Activated CD8-positive, alpha-beta memory T cell treated with anti-CD3 and anti-CD28 coated beads, Interleukin-2, amount 50 U/mL, for 24 hours (primary cell): ENCODE measurements around the gene CERS1.

Experiments
- DNase-seq: peaks from one replicate; pipeline ENCODE4 v3.0.0-alpha.2; 2020; ENCODE audit errors: extremely low read depth

The CERS1 gene

DNA sequence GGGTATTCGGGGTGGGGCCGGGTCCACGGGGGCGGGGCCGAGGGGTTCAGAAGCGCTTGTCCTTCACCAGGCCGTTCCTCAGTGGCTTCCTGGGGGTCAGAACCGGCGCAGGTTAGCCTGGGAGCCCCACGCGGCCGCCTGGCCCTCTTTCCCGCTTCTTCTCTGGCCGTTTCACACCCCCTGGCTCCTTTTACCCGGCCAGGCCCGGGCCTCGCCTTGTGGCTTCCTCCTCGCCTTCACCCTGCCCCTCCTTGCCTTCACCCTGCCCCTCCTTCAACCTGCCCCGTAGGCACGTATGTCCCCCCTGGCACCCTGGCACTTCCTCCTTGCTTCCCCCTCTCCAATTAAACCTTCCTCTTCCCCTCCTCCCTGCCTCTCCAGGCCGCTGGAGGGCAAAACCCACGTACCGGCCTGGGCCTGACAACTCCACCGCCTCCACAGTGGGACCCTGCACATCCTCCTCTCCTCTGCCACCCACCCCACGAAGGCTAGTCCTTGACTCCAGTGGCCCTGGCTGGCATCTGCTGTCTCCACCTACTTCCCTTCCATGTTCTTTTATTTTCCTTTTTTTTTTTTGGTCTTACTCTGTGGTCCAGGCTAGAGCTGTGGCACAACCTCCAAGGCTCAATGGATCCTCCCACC lies 25.3 kb downstream of the CERS1 start:
- no peak for DNase-seq

DNA sequence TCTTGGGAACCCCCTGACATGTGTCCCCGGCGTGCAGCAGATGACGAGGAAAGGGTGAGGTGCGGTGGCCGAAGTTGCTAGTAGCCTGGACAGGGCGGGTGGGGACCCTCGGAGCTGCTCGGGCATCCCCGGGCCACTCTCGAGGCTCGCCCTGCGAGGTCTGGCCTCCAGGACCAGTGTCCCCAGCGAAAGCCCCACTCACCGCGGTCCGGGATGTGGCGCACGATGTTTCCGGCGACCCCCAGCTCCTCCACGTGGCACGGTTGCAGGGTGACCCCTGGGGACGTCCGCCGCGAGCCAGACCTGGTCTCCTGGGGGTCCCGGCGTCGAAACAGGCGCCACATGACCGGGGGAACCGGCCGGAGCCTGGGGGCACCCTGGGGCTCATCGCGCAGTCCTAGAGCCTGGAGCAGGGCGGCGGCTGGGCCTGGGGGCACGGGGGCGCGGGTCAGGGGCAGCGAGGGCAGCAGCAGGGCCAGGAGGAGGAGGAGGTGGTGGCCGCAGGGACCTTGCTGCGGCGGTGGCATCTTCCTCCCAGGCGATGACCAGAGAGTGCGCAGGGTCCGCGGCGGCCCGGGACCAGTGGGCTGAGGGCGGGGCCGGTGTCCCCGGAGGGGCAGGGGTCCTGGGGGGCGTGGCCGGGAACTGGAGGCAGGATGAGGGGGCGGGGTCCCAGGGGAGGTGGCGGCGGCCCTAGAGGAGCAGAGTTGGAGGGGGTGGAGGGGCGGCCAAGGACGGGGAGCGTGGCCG lies 26.0 kb downstream of the CERS1 start:
- DNase-seq, result no peak

DNA sequence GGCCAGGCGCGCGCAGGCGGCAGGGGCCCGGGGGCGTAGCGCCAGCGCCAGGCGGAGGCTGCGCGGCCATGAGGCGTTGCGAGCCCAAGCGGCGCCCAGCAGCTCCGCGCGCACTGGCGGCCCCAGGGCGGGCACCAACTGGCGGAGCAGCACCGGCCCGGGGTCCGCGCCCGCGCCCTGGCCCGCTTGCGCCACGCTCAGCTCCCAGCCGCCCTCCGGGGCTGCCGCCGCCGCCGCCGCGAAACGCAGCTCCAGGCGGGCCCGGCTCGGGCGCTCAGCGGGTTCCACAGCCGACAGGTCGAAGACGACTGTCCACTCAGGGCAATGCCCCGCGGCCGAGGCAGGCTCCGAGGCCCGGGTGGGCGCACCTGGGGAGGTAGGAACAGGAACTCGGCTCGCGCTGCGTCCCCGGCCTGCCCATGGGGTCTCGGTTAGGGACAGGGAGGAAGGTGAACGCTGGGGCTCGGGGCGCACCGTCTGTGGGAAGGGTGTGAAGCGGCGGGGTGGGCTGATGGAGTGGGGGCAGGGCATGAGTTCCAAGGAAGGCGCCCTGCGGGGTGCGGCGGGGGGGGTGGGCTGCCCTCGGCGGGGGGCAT lies 26.8 kb downstream of the CERS1 start:
- no peak for DNase-seq

DNA sequence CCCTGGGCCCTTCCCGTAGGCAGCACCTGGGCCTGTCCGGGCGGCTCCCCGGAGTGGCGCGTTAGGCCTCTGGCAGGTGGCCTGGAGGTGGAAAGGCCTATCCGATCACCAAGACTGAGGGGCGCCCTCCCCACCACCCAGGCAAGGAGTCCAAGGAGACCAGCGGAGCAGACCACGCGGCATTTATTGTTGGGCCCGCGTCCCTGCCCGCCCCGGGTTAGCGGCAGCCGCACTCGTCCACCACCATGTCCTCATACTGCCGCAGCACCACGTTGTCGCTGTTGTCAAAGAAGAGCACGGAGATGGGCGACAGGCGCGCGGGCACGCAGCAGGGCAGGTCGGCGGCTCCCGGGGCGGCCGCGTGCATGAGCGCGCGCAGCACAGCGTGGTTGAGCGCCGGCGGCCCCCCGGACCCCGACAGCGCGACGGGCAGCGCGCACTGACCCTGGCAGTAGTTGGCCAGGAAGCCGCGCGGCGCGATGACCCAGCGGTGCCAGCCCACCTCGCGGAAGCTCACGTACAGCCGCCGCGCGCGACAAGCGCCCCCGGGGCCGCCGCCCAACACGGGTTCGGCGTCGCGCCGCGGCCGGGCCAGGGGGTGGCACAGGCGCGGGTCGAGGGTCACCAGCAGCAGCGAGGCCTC lies 27.5 kb downstream of the CERS1 start:
- DNase-seq, result no peak

DNA sequence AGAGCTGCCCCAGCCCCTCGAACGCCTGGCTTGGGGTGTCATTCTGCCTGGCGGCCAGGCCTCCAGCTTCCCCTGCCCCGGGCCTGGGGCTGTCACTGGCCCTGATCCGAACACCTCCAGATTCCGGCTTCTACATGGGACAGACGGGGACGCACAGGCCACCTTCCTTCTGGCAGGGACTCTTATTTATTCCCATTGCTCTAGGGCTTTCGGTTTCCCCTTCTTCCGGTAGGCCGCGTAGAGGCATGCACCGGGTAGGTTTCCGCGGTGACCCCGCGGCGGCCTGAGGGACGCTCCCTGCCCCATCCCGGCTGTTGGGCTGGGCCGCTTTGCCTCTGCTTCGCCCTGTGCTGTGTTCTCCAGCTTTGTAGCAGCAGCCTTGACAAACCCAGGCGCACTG lies 28.2 kb downstream of the CERS1 start:
- no peak for DNase-seq

DNA sequence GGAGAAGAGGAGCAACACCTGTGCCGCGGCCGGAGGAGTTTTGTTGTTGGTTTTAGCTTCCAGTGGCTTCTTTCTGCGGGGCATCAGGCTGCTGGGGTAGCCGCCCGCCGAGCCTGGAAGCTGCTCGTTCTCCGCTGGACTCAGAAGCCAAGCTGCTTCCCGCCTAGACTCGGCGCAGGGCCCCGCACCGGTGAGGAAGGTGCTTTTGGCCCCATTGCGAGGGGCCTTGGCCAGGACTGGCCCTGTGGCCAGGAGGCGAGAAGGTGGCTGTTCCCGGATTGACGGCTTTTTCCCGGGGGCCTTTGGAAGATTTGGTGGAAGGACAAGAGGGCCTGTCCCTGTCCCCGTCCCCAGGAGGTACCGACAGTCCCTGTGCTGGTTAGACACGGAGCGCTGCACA lies 28.8 kb downstream of the CERS1 start:
- no peak for DNase-seq

DNA sequence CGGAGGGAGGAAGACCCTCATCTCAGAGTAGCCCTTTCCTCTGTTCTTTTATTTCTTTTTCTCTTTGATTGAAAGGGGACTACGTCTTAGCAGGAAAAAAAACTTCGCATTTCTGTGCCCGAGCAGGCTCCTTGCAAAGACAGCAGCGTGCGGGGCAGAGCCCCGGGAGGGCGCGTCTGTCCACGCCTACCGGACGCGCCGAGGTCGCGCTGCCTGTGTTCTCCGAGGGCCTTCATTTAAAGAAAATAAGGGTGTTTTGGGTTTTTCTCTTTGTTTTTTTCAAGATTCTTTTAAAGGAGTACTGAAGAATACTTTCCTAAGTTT lies 29.2 kb downstream of the CERS1 start:
- DNase-seq, result no peak

DNA sequence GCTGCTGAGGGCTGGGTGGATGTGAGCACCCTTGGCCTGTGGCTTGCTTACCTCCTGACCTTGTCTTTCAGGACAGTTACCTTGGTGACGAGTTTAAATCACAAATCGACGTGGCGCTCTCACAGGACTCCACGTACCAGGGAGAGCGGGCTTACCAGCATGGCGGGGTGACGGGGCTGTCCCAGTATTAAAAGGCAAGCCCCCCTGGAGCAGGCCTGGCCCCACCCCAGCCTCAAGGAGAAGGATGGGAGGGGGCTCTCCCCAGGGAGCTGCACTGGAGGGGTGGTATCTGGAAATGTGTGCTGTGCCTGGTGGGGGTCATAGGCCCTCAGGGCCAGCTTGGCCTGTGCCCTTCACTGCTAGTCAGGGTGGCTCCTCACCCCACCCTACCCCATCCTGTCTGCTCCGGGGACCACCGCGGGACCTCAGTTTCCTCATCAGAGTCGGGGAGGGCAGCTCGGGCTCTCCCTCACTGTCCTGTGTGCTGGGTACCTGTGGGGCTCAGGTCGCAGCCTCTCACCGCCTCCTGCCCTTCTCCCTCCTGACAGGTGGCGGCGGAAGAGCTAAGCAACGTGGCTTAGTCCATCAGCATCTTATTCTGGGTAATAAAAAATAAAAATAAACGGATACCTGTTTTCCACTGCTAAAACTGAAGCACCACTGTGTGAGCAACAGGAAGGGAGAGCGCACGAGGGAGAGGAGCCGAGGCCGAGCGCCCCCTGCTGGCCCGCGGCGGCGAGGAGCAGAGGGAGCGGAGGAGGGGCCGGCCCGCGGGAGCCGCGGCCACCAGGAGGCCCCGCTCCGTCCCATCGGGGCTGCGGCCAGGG lies 29.8 kb downstream of the CERS1 start:
- DNase-seq, result no peak

DNA sequence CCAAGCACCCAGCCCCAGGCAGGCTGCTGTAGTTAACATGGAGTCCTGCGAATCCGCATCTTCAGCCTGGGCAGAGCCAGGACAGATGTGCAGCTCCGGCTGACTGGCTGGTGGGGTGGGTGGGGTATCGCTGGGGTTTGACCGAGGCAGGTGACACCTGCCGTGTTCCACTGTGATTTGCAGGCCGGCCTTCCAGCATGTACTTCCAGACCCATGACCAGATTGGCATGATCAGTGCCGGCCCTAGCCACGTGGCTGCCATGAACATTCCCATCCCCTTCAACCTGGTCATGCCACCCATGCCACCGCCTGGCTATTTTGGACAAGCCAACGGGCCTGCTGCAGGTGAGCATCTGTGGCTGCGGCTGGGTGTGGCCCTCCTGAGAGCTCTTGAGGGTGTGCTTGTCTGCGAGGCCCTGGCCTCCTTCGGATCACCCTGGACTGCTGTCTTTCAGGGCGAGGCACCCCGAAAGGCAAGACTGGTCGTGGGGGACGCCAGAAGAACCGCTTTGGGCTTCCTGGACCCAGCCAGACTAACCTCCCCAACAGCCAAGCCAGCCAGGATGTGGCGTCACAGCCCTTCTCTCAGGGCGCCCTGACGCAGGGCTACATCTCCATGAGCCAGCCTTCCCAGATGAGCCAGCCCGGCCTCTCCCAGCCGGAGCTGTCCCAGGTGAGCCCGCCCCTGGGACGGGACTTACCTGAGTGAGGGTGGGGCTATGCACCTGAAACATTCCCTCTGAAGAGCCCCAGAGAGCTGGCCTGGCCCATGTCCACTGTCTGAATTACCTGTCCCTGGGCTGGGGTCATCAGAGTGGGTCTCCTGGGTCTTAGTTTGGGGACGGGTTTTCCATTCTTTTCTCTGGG lies 30.6 kb downstream of the CERS1 start:
- no peak for DNase-seq

DNA sequence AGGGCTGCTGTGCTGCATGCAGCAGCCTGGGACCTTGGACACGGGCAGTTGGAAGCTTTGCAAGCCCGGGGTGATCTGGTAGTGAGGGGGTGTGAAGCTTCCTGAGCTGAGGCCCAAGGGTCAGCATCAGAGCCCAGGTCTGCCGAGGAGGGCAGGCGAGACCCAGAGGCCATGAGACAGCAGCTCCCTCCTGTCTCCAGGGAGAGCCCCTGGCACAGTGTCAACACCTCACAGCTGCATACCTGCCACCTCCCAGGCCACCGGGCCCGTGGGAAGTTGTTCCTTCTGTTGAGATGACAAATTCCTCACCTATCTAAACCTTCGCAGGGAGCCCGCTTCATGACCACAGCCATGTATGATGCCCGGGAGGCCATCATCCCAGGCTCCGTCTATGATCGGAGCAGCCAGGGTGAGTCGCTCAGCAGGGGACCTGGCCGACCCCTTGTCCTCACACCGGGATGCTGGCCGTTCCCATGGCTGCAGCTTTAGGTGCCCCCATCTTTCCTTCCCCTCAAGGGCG lies 32.1 kb downstream of the CERS1 start:
- DNase-seq, result no peak

DNA sequence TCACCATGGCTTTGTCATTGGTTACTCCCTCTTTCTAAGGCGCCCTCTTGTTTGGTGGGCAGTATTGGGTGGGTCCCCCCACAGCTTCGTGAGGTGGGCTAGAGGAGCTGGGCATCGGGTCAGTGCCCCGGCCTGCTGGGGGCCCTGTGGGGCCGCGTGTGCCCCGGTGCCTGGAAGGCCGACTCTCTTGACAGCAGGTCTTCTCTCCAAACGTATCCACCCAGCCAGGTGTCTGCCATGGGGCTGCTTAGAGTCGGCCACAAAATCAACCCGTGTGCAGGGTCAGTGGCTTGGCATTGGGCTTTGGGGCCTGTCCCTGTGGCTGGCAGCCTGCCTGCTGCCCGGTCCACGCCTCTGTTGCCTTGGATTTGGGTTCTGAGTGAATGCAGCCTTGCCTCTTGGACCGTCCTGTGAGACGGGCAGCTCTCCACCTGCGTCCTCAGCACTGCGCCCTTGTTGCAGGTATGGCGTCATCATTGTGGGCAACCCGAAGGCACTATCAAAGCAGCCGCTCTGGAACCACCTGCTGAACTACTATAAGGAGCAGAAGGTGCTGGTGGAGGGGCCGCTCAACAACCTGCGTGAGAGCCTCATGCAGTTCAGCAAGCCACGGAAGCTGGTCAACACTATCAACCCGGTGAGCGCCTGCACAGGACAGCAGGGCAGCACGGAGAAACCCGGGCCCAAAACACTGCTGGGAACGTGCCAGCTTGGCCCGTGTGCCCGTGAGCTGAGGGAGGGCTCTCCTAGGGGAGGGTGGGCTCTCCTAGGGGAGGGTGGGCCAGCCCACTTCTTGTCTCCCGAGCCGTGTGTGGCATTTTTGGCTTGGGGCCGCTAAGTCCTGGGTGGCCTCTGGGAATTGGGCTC lies 32.7 kb downstream of the CERS1 start:
- DNase-seq, result no peak

DNA sequence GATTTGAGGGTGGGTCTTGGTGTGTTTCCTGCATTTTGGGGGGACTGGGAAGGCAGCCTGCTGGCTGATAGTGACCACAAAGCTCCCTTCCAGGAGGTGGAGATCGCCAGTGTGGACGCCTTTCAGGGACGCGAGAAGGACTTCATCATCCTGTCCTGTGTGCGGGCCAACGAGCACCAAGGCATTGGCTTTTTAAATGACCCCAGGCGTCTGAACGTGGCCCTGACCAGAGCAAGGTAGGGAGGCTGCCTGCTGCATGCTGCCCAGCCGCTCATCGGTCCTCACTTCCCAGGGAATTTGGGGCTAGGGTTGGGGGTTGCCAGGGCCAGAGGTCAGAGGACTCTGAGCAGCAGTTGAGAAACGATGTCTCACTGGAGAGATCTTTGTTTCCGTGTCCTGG lies 34.0 kb downstream of the CERS1 start:
- DNase-seq, result no peak

DNA sequence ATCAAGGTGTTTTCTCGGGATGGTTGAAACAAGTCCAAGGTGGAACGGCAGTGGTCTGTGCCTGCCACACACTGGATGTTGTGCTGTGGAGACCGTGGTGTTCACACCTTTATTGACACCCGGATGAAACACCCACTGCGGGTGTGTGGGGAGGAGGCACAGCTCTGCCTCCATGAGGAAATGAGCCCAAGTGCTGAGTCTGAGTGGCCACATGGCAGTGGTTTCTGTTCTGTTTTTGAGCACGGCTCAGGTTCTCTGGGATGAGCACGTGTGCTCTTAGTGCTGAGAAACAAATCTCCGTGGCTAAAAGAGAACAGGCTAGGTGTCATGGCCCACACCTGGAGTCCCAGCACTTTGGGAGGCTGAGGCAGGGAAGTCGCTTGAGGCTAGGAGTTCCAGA lies 34.7 kb downstream of the CERS1 start:
- DNase-seq, result no peak

DNA sequence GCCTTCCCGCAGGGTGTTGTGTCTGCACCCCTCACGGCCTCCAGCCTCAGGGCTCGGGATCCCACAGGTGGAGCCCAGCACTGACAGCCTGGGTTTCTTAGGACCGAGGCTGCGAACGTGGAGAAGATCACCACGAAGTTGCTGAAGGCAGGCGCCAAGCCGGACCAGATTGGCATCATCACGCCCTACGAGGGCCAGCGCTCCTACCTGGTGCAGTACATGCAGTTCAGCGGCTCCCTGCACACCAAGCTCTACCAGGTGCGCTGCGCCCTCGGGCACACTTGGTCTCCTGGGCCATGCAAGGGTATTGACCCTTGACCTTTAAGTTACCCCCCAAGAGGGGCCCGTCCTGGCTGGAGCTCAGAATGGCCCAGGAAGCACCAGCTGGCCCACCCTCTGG lies 35.2 kb downstream of the CERS1 start:
- no peak for DNase-seq

DNA sequence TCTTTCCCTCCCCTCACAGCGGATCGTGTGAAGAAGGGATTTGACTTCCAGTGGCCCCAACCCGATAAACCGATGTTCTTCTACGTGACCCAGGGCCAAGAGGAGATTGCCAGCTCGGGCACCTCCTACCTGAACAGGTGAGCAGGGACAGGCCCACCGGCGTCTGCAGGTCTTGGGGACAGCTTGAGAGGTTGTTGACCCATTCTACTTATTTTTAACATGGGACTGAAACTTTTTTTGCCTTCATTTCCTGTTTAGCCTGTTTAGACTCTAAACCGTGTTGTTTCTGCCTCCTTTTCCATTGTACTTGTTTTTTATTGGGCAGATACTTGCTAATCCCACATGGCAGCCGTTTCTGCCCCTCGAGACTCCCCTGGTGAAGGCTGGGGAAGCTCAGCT lies 35.7 kb downstream of the CERS1 start:
- DNase-seq, result no peak

DNA sequence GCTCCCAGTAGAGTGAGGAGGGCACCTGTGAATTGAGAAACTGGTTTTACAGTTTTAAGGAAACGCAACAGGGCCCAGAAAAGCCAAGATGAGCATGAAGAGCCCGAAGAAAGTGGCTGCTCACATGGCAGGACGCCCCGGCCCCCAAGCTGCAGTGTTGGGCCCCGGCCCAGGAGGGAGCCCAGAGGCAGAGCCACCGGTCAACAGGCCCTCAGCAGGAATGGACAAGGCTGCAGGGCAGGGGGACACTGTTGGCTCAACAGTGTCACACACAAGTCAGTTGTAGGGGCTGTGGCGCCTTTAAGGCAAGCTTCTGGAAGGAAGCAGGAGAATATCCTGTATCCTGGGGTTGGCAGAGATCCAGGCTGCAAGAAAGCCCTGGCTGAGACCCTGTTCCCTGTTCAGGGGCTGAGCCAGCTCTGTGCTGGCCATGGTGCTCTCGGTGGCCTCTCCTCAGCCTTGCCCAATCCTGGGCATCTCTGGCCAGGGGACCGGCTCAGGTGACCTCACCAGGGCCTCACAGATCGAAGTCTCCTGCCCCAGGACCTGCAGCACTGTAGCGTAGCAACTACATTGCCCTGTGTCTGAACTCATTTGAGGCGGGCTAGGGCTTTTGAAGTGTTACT lies 36.2 kb downstream of the CERS1 start:
- no peak for DNase-seq

DNA sequence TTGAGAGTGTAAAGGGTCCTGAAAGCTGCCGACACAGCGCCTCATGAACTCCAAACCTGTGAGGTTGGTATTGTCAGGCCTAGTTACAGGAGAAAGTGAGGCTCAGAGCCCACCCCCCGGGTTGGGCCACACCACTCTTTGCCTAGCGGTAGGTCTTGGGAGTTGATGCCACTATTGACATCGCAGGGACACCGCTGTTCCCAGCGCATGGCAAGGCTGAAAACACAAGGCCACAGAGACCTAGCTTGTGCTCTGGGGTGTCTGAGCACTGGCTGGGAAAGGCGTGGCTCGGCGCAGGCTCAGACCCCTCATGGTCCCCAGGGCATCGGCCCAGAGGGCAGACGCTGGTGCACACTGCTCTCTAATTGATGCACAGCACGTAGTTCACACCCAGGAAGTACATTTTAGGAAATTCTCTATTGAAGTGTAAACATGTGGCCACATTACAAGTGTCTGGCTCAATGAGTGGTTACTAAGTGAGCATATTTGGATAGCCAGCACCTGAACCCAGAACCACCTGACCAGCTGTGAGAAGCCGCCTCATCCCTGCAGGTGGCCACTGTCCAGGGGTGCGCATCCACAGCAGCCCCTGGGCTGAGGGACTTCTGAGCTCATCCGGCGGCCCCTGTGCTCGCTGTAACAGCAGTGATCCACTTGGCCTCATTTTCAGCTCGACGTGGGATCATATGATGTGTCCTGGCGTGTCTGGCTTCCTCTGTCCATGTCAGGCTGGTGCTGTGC lies 36.9 kb downstream of the CERS1 start:
- no peak for DNase-seq

DNA sequence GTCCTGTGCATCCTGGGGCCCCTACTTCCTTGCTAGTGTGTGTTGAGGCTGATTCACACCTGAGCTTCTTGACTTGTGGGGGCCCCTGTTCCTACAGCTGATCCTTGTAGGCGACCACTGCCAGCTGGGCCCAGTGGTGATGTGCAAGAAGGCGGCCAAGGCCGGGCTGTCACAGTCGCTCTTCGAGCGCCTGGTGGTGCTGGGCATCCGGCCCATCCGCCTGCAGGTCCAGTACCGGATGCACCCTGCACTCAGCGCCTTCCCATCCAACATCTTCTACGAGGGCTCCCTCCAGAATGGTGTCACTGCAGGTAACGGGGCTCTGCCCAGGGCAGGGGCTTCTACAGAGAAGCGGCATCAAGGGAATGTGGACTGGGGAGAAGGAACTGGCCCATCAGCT lies 38.7 kb downstream of the CERS1 start:
- DNase-seq, result no peak
